Umbilical cord (tissue), 2 donors: ENCODE results near the gene GOLGA8B. TPM values are rescaled to one million over a fixed set of nuclear protein-coding genes. Genes with fewer than 3 reads are reported as not detected.
"Not testable (repeated sequence)": the region's sequence is repeated elsewhere in the genome, so short reads cannot be mapped to it uniquely, and the experiment has no call there.

Experiments
- DNase-seq: peaks from one replicate; pipeline ENCODE4 v3.0.0-alpha.2; 2015; ENCODE audit warnings: low spot score
- total RNA-seq: library from RNA; depleted of rRNA; stranded (reverse); fragments of >200 nt; gene quantifications from one replicate; pipeline ENCODE4 v1.2.3, GENCODE V29; 2014; ENCODE audit warnings: low replicate concordance; ENCODE audit not compliant: insufficient read depth

Gene GOLGA8B
- total RNA-seq, 1 donor from 2014 or later = 56.6 TPM

- DNase-seq = no peak
Observed at GRCh38 chr15:34598799-34599585, 15.5 kb upstream of the GOLGA8B start.

- DNase-seq = no peak
Observed at GRCh38 chr15:34597316-34597715, 13.9 kb upstream of the GOLGA8B start.

- DNase-seq = no peak
Observed at GRCh38 chr15:34594361-34594760, 10.9 kb upstream of the GOLGA8B start.

GRCh38 chr15:34591306-34591705 lies 7.9 kb upstream of the GOLGA8B start:
- peak; percentile 18 for DNase-seq

GRCh38 chr15:34588046-34588674 lies 4.7 kb upstream of the GOLGA8B start:
- peak; percentile 77 for DNase-seq

- DNase-seq = not testable (repeated sequence)
Observed at GRCh38 chr15:34585966-34586365, 2.5 kb upstream of the GOLGA8B start.

- DNase-seq = no peak
Observed at GRCh38 chr15:34584996-34585395, 1.5 kb upstream of the GOLGA8B start.

- no peak for DNase-seq
Observed at GRCh38 chr15:34584330-34584668, 848 bp upstream of the GOLGA8B start.

GRCh38 chr15:34582461-34583371 lies 735 bp downstream of the GOLGA8B start:
- peak; percentile 29 for DNase-seq

- not testable (repeated sequence) for DNase-seq
Observed at GRCh38 chr15:34581687-34582460, 1.6 kb downstream of the GOLGA8B start.

- DNase-seq = no peak
Observed at GRCh38 chr15:34581043-34581365, 2.4 kb downstream of the GOLGA8B start.

- DNase-seq = not testable (repeated sequence)
Observed at GRCh38 chr15:34580251-34581042, 3.0 kb downstream of the GOLGA8B start.

- DNase-seq = no peak
Observed at GRCh38 chr15:34578283-34578674, 5.2 kb downstream of the GOLGA8B start.

- DNase-seq = not testable (repeated sequence)
Observed at GRCh38 chr15:34577658-34578282, 5.7 kb downstream of the GOLGA8B start.

- not testable (repeated sequence) for DNase-seq
Observed at GRCh38 chr15:34575035-34575434, 8.4 kb downstream of the GOLGA8B start.

GRCh38 chr15:34572921-34573320 lies 10.5 kb downstream of the GOLGA8B start:
- DNase-seq = not testable (repeated sequence)

GRCh38 chr15:34572019-34572641 lies 11.3 kb downstream of the GOLGA8B start:
- DNase-seq = not testable (repeated sequence)

GRCh38 chr15:34569670-34570396 lies 13.6 kb downstream of the GOLGA8B start:
- not testable (repeated sequence) for DNase-seq

- not testable (repeated sequence) for DNase-seq
Observed at GRCh38 chr15:34567174-34567573, 16.3 kb downstream of the GOLGA8B start.
